Calu3 (cell line): ENCODE results near the gene OVCA2. TPM values are rescaled to one million over a fixed set of nuclear protein-coding genes. Genes with fewer than 3 reads are reported as not detected.

Source experiments
- BruUV-seq: library from RNA; stranded (reverse); fragments of 400-500 nt; replicated peaks from 2 replicates; lab custom pipeline; 2021; lab: Mats Ljungman, UMichigan
- CTCF ChIA-PET: fragments of 300-600 bp; sonication (Branson Sonifier 250); formaldehyde crosslinking; loops from one replicate; lab custom pipeline; 2022; ENCODE audit warnings: antibody characterized with exemption; lab: Charles Lee
- DNase-seq: peaks from one replicate; pipeline ENCODE4 v3.0.0; 2022
- H3K27ac Mint-ChIP-seq: one replicate; pipeline ENCODE4 v1.8.0; 2022; ENCODE audit warnings: mixed read lengths; ENCODE audit not compliant: unreplicated experiment
- H3K27me3 Mint-ChIP-seq: one replicate; pipeline ENCODE4 v1.8.0; 2022; ENCODE audit warnings: mixed read lengths; ENCODE audit not compliant: unreplicated experiment
- H3K36me3 Mint-ChIP-seq: one replicate; pipeline ENCODE4 v1.8.0; 2022; ENCODE audit warnings: mild to moderate bottlenecking, moderate library complexity, mixed read lengths; ENCODE audit not compliant: insufficient read depth, unreplicated experiment
- H3K4me1 Mint-ChIP-seq: one replicate; pipeline ENCODE4 v1.8.0; 2022; ENCODE audit warnings: mild to moderate bottlenecking, low read depth, mixed read lengths; ENCODE audit not compliant: unreplicated experiment
- H3K4me3 Mint-ChIP-seq: one replicate; pipeline ENCODE4 v1.8.0; 2022; ENCODE audit warnings: mild to moderate bottlenecking, low read depth, moderate library complexity, mixed read lengths; ENCODE audit not compliant: unreplicated experiment
- H3K9me3 Mint-ChIP-seq: one replicate; pipeline ENCODE4 v1.8.0; 2022; ENCODE audit warnings: low read depth, mixed read lengths; ENCODE audit not compliant: unreplicated experiment
- intact Hi-C: fragments of 100-400 bp; cut with micrococcal nuclease; formaldehyde crosslinking; loops from one replicate; pipeline ENCODE4 v1.10.0; 2022; ENCODE audit not compliant: unreplicated experiment
- total RNA-seq: library from RNA; stranded (reverse); gene quantifications from 2 replicates; pipeline ENCODE4 v1.2.3, GENCODE V29; 2022
- TF ChIP-seq, protein P1 (sequence below): fragments of 200-600 bp; IDR thresholded peaks from one replicate; pipeline ENCODE4 v1.8.0; 2022; ENCODE audit warnings: antibody characterized with exemption; ENCODE audit not compliant: unreplicated experiment

The OVCA2 gene
- total RNA-seq, 1 experiment from 2014 or later = 22.1 TPM

DNA sequence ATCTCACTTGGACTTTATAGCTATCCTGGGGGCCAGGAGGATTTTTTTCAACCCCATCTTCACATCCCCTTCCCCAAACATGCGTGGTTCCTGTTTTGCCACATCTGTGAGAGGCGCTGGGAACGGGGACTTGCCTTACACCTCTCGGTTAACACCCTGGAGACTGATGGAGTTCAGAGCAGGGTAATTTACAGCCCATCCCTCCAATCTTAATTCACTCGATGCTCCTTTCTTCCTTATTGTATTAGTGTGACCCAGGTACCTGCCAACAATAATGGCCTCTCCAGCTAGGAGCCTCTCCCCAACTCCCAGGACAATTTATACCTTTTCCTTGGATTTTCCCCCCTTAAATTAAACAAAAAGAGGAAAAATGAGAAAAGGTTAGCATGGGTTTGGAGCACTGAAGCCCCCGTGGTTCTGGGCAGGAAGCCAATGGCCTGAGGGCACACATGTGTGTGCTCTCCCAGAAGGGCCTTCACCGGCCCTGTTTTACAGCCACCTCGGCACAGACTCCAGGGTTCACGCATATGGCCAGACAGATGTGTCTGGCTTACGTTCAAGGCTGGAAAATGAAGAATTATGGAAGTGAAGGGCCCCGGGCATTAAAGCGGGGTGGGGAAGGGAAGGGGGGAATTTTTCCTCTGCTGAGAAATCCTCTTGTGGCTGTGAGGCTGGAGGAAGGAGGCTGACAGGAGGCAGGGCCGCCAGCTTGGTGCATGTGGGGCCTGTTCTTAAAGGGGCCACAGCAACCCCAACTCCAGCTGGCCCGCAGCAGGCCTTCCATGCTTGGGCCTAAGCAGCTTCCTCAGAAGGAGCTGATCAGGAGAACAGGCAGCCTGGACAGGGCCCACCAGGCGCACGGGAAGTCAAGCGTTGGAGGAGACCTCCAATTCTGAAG is 34.5 kb downstream of the OVCA2 start:
- Mint-ChIP-seq H3K4me1 (no peaks in the 10 kb centered on the region), H3K4me3 (no peak overlapping the region), H3K27ac (no peak overlapping the region), H3K9me3 (no peaks in the 10 kb centered on the region), H3K27me3 (no peaks in the 10 kb centered on the region), H3K36me3 (peaks cover 13% of the 10 kb centered on the region)
- no peak for DNase-seq
- no TSS peak for BruUV-seq
- CTCF ChIA-PET = no interaction called here
- TF ChIP-seq, protein P1, sequence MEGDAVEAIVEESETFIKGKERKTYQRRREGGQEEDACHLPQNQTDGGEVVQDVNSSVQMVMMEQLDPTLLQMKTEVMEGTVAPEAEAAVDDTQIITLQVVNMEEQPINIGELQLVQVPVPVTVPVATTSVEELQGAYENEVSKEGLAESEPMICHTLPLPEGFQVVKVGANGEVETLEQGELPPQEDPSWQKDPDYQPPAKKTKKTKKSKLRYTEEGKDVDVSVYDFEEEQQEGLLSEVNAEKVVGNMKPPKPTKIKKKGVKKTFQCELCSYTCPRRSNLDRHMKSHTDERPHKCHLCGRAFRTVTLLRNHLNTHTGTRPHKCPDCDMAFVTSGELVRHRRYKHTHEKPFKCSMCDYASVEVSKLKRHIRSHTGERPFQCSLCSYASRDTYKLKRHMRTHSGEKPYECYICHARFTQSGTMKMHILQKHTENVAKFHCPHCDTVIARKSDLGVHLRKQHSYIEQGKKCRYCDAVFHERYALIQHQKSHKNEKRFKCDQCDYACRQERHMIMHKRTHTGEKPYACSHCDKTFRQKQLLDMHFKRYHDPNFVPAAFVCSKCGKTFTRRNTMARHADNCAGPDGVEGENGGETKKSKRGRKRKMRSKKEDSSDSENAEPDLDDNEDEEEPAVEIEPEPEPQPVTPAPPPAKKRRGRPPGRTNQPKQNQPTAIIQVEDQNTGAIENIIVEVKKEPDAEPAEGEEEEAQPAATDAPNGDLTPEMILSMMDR = no peak
- intact Hi-C loops = no loop called here

DNA sequence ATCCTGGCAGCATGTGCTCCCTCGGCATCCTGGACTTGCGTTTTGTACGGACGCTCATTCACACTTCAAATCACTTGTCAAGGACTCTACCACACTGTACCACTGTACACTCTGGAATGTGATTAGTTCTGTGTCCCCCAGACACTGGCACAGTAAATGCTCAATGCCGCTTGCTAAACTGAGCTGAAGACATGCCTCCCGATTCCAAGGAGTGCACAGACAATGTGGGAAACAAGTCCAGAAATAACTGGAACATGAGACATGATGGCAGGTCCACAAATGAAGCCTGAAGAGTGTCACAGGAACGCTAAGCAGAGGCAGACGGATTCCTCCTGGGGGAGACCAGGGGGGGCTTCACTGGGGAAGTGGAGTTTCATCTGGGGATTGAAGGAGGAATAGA is 35.2 kb downstream of the OVCA2 start:
- no peak overlapping the region for H3K4me3 Mint-ChIP-seq
- no peaks in the 10 kb centered on the region for H3K9me3 Mint-ChIP-seq
- H3K27ac Mint-ChIP-seq = no peak overlapping the region
- no peak for DNase-seq
- no peaks in the 10 kb centered on the region for H3K27me3 Mint-ChIP-seq
- TF ChIP-seq, protein P1 = no peak
- H3K36me3 Mint-ChIP-seq = peaks cover 9% of the 10 kb centered on the region
- intact Hi-C loops = no loop called here
- no TSS peak for BruUV-seq
- no peaks in the 10 kb centered on the region for H3K4me1 Mint-ChIP-seq
- CTCF ChIA-PET = no interaction called here

DNA sequence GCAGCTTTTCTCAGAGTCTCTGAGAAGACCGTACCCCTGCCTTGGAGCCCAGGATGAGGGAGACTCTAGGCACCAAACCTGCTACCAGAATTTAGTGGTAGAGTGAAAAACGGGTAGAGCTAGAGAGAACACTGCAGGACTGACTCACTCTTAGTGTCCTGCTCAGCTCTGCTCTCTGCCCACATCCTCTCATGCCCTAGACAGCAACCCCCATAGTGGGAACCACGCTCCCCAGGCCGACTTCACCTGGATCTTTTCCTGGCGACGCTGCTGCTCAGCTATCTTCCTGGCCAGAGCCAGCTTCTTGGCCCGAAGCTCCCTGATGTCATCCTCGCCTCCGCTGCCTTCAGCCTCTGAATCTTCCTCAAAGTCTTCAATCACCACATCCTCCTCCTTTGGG is 39.7 kb downstream of the OVCA2 start:
- H3K4me1 Mint-ChIP-seq = peaks cover 21% of the 10 kb centered on the region
- intact Hi-C loops = no loop called here
- CTCF ChIA-PET = no interaction called here
- DNase-seq = no peak
- no peak overlapping the region for H3K27ac Mint-ChIP-seq
- H3K36me3 Mint-ChIP-seq = peaks cover 5% of the 10 kb centered on the region
- TF ChIP-seq, protein P1 = no peak
- BruUV-seq = no TSS peak
- no peaks in the 10 kb centered on the region for H3K9me3 Mint-ChIP-seq
- H3K4me3 Mint-ChIP-seq = no peak overlapping the region
- no peaks in the 10 kb centered on the region for H3K27me3 Mint-ChIP-seq

DNA sequence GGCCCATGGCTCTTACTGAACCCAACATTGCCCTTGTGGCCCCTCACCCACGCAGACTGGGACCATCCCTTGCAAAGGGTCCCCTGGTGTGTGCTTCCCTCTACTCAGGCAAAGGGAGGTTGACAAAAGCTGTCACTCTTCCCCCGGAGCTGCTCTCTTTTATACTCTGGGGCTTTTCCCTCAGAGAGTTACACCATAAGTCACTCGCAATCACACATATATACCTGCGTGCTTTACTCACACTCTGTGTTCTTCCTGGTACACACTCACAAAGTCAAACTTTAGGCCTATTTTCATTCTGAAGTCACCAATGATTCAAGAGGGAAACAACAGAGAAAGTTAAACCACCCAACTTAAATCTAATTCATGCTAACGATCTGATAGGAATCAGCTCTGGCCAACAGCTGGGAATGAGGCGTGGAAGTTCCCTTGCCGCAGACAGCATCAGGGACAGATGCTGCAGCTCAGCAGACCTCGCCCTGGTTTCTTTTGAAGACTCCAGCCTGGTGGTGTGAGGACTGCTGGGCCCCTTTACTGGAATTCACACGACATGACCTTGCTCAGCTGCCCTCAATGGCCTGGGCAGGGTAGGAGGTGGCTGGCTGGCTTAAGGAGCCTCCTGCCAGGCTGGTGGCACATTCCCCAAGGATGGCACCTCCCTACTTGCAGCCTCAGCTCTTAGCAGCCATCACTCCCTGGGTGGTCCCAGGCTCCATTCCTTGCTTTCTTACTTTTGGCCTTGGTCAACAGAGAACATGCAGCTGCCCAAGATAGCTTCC is 40.4 kb downstream of the OVCA2 start:
- TF ChIP-seq, protein P1 = no peak
- CTCF ChIA-PET = no interaction called here
- no TSS peak for BruUV-seq
- Mint-ChIP-seq H3K27me3 (no peaks in the 10 kb centered on the region), H3K27ac (no peak overlapping the region), H3K4me3 (no peak overlapping the region), H3K36me3 (peaks cover 5% of the 10 kb centered on the region), H3K9me3 (no peaks in the 10 kb centered on the region), H3K4me1 (peaks cover 21% of the 10 kb centered on the region)
- DNase-seq = no peak
- intact Hi-C loops = no loop called here
